ENCODE measurements around the gene MYH14. TPM values are rescaled to one million over a fixed set of nuclear protein-coding genes. Genes with fewer than 3 reads are reported as not detected.
"Not testable (repeated sequence)": the region's sequence is repeated elsewhere in the genome, so short reads cannot be mapped to it uniquely, and the experiment has no call there.

Gene MYH14
- total RNA-seq, 1 experiment from 2014 or later, result under 0.01 TPM

- no peak for DNase-seq (ENCODE audit: low read depth)
Observed at GRCh38 chr19:50319156-50319555, 115.7 kb downstream of the MYH14 start.

GRCh38 chr19:50320051-50320450, 116.6 kb downstream of the MYH14 start:
- no peak for DNase-seq (ENCODE audit: low read depth)

- DNase-seq (ENCODE audit: low read depth), result no peak
Observed at GRCh38 chr19:50320596-50320995, 117.2 kb downstream of the MYH14 start.

- no peak for DNase-seq (ENCODE audit: low read depth)
Observed at GRCh38 chr19:50321831-50322230, 118.4 kb downstream of the MYH14 start.

GRCh38 chr19:50322234-50322633, 118.8 kb downstream of the MYH14 start:
- DNase-seq (ENCODE audit: low read depth), result no peak

GRCh38 chr19:50322931-50323781, 119.7 kb downstream of the MYH14 start:
- no peak for DNase-seq (ENCODE audit: low read depth)

- DNase-seq (ENCODE audit: low read depth), result no peak
Observed at GRCh38 chr19:50323782-50324133, 120.3 kb downstream of the MYH14 start.

GRCh38 chr19:50324331-50324730, 120.9 kb downstream of the MYH14 start:
- DNase-seq (ENCODE audit: low read depth), result no peak

- DNase-seq (ENCODE audit: low read depth), result peak; percentile 50
Observed at GRCh38 chr19:50325310-50326100, 122.1 kb downstream of the MYH14 start.

GRCh38 chr19:50326101-50326664, 122.8 kb downstream of the MYH14 start:
- no peak for DNase-seq (ENCODE audit: low read depth)

- no peak for DNase-seq (ENCODE audit: low read depth)
Observed at GRCh38 chr19:50327013-50327412, 123.6 kb downstream of the MYH14 start.

- DNase-seq (ENCODE audit: low read depth), result no peak
Observed at GRCh38 chr19:50327461-50328223, 124.2 kb downstream of the MYH14 start.

GRCh38 chr19:50328224-50328872, 124.9 kb downstream of the MYH14 start:
- no peak for DNase-seq (ENCODE audit: low read depth)

- no peak for DNase-seq (ENCODE audit: low read depth)
Observed at GRCh38 chr19:50328873-50329145, 125.4 kb downstream of the MYH14 start.

GRCh38 chr19:50329146-50329925, 125.9 kb downstream of the MYH14 start, which contains the start of gene KCNC3:
KCNC3 (minus strand) TSS chr19:50329377; CDS start chr19:50329082, 295 bp downstream.
- DNase-seq (ENCODE audit: low read depth), result peak; percentile 99

- DNase-seq (ENCODE audit: low read depth), result not testable (repeated sequence)
Observed at GRCh38 chr19:50329926-50330294, 126.5 kb downstream of the MYH14 start.

- peak; percentile 69 for DNase-seq (ENCODE audit: low read depth)
Observed at GRCh38 chr19:50330365-50331078, 127.1 kb downstream of the MYH14 start.

GRCh38 chr19:50331221-50331993, 128.0 kb downstream of the MYH14 start:
- DNase-seq (ENCODE audit: low read depth), result no peak

GRCh38 chr19:50331994-50332243, 128.5 kb downstream of the MYH14 start:
- DNase-seq (ENCODE audit: low read depth), result no peak
